SK-N-SH (cell line): ENCODE measurements around the gene FZD7. TPM values are rescaled to one million over a fixed set of nuclear protein-coding genes. Genes with fewer than 3 reads are reported as not detected.

Experiments
- CTCF ChIA-PET: fragments of 300-600, 350-600 bp; formaldehyde crosslinking; extraction: SDS; loops from one replicate; lab custom pipeline; 2021; lab: Yijun Ruan, JAX
- POLR2A ChIA-PET: fragments of 350-600 bp; sonication (Branson Sonifier 250); formaldehyde crosslinking; extraction: SDS; loops from one replicate; lab custom pipeline; 2020; ENCODE audit warnings: antibody characterized with exemption, inconsistent platforms; lab: Yijun Ruan, JAX
- DNase-seq: peaks from one replicate; pipeline ENCODE4 v3.0.0; 2012
- H2AFZ ChIP-seq: fragments of 200-600 bp; sonication (generic); 2 replicates; pipeline ENCODE4 v1.8.1; 2016; ENCODE audit warnings: antibody characterized with exemption, mild to moderate bottlenecking, low read depth
- H3F3A ChIP-seq: fragments of 200-600 bp; sonication (generic); replicated peaks from 2 replicates; pipeline ENCODE3; 2016; ENCODE audit warnings: antibody characterized with exemption, mild to moderate bottlenecking; ENCODE audit not compliant: insufficient read depth
- H3K27ac ChIP-seq, 2 experiments: fragments of 200-500 bp in 1 of 2; fragments of 200-600 bp in 1 of 2; sonication (Bioruptor generic) in 1 of 2; sonication (generic), shearing (Covaris generic) in 1 of 2; 2 replicates each; pipeline versions ENCODE4 v1.5.1 to v1.6.1; 2014 to 2016; ENCODE audit warnings: low read depth in 2 of 2, inconsistent platforms in 1 of 2, low read length in 1 of 2, mild to moderate bottlenecking in 1 of 2, mixed read lengths in 1 of 2
- H3K27me3 ChIP-seq: fragments of 200-600 bp; sonication (generic), shearing (Covaris generic); 2 replicates; pipeline ENCODE4 v1.6.1; 2016; ENCODE audit warnings: mixed run types; ENCODE audit not compliant: insufficient read depth
- H3K36me3 ChIP-seq, 2 experiments: fragments of 200-500 bp in 1 of 2; fragments of 200-600 bp in 1 of 2; sonication (Bioruptor generic) in 1 of 2; sonication (generic) in 1 of 2; replicated peaks in 1 of 2; 2 replicates each; pipeline versions ENCODE3 to v1.5.1; 2014 to 2016; ENCODE audit warnings: low read length in 1 of 2, mild to moderate bottlenecking in 1 of 2; ENCODE audit not compliant: insufficient read depth in 2 of 2, control insufficient read depth in 1 of 2
- H3K4me1 ChIP-seq, 2 experiments: fragments of 200-500 bp in 1 of 2; fragments of 200-600 bp in 1 of 2; sonication (Bioruptor generic) in 1 of 2; sonication (generic), shearing (Covaris generic) in 1 of 2; 2 replicates each; pipeline versions ENCODE4 v1.5.1 to v1.6.1; 2014 to 2016; ENCODE audit warnings: low read depth in 1 of 2, low read length in 1 of 2, mixed run types in 1 of 2; ENCODE audit not compliant: insufficient read depth in 2 of 2, control insufficient read depth in 1 of 2
- H3K4me2 ChIP-seq: fragments of 200-600 bp; sonication (generic), shearing (Covaris generic); 2 replicates; pipeline ENCODE4 v1.6.1; 2017; ENCODE audit warnings: mixed run types
- H3K4me3 ChIP-seq, 2 experiments: fragments of 200-500 bp in 1 of 2; fragments of 200-600 bp in 1 of 2; sonication (Bioruptor generic) in 1 of 2; sonication (generic), shearing (Covaris generic) in 1 of 2; 2 replicates each; pipeline versions ENCODE4 v1.5.1 to v1.8.1; 2014 to 2016; ENCODE audit warnings: low read depth in 2 of 2, inconsistent platforms in 1 of 2, low read length in 1 of 2, mild to moderate bottlenecking in 1 of 2, mixed read lengths in 1 of 2, moderate library complexity in 1 of 2
- H3K79me2 ChIP-seq: fragments of 200-600 bp; sonication (generic); 2 replicates; pipeline ENCODE4 v1.8.1; 2017; ENCODE audit warnings: mild to moderate bottlenecking; ENCODE audit not compliant: insufficient read depth
- H3K9ac ChIP-seq: fragments of 200-600 bp; sonication (generic); 2 replicates; pipeline ENCODE4 v1.6.1; 2017; ENCODE audit warnings: mixed run types
- H3K9me2 ChIP-seq: fragments of 200-600 bp; sonication (generic); 2 replicates; pipeline ENCODE4 v1.6.1; 2017; ENCODE audit warnings: mixed run types
- H3K9me3 ChIP-seq: fragments of 200-600 bp; sonication (generic); 2 replicates; pipeline ENCODE4 v1.6.1; 2017; ENCODE audit warnings: mixed run types, mild to moderate bottlenecking, moderate library complexity
- H4K20me1 ChIP-seq: fragments of 200-600 bp; sonication (generic); 2 replicates; pipeline ENCODE4 v1.6.1; 2017; ENCODE audit warnings: mild to moderate bottlenecking, mixed run types; ENCODE audit not compliant: insufficient read depth
- EP300 ChIP-seq, 2 experiments: IDR thresholded peaks; 2 replicates each; pipeline versions ENCODE4 v1.4.0 to v1.6.1; 2012; ENCODE audit warnings: borderline replicate concordance in 1 of 2, low read depth in 1 of 2, low read length in 1 of 2
- EZH2phosphoT487 ChIP-seq: fragments of 200-600 bp; sonication (generic); IDR thresholded peaks from 2 replicates; pipeline ENCODE4 v1.6.1; 2017; ENCODE audit warnings: low read depth, mixed run types, mild to moderate bottlenecking, antibody characterized with exemption, moderate library complexity, borderline replicate concordance
- FOXJ3 ChIP-seq: sonication (generic); formaldehyde crosslinking; IDR thresholded peaks from 2 replicates; pipeline ENCODE4 v1.5.1; 2020; ENCODE audit warnings: mild to moderate bottlenecking, missing genetic modification reagents
- FOXM1 ChIP-seq: IDR thresholded peaks from 2 replicates; pipeline ENCODE4 v1.4.0; 2012; ENCODE audit warnings: low read depth, mild to moderate bottlenecking
- MAX ChIP-seq: IDR thresholded peaks from 2 replicates; pipeline ENCODE4 v1.4.0; 2012; ENCODE audit warnings: low read depth
- NRF1 ChIP-seq: IDR thresholded peaks from 2 replicates; pipeline ENCODE4 v1.6.1; 2012; ENCODE audit warnings: low read depth, mild to moderate bottlenecking, low read length
- RAD21 ChIP-seq: IDR thresholded peaks from 2 replicates; pipeline ENCODE4 v1.6.1; 2012; ENCODE audit warnings: mild to moderate bottlenecking, low read length
- RXRA ChIP-seq: IDR thresholded peaks from 2 replicates; pipeline ENCODE4 v1.4.0; 2012; ENCODE audit warnings: low read depth, mild to moderate bottlenecking, borderline replicate concordance
- SMC3 ChIP-seq: IDR thresholded peaks from 2 replicates; pipeline ENCODE4 v1.6.1; 2012; ENCODE audit warnings: low read depth, low read length, improper control_type of control experiment
- YY1 ChIP-seq: IDR thresholded peaks from 2 replicates; pipeline ENCODE4 v1.4.0; 2012; ENCODE audit warnings: low read depth, mild to moderate bottlenecking
- WGBS: methylation state at CpG from one replicate; pipeline ENCODE4 v1.1.6; 2017; ENCODE audit warnings: low lambda C conversion rate; 5-methylcytosine and 5-hydroxymethylcytosine counted together
- polyA plus RNA-seq, 3 experiments: library from polyadenylated mRNA; depleted of rRNA; stranded (reverse); fragments of >200 nt; gene quantifications; 2 replicates each; pipeline ENCODE4 v1.2.3, GENCODE V29; 2012
- TF ChIP-seq, protein P1 (sequence below): IDR thresholded peaks from 2 replicates; pipeline ENCODE4; 2012
- TF ChIP-seq, protein P2 (sequence below): fragments of 150-350 bp; IDR thresholded peaks from 2 replicates; pipeline ENCODE4 v1.6.1; 2016; ENCODE audit warnings: mild to moderate bottlenecking, low read depth, low read length
- TF ChIP-seq, protein P3 (sequence below): IDR thresholded peaks from 2 replicates; pipeline ENCODE4 v1.4.0; 2012; ENCODE audit warnings: low read depth, borderline replicate concordance
- TF ChIP-seq, protein P4 (sequence below): fragments of 150-350 bp; IDR thresholded peaks from 2 replicates; pipeline ENCODE4 v1.6.1; 2017; ENCODE audit warnings: antibody characterized with exemption, low read length, low read depth, borderline replicate concordance

FZD7 gene
- polyA plus RNA-seq, 1 of the 3 experiments (the other 2 are of a cell fraction): 19.7 TPM

DNA sequence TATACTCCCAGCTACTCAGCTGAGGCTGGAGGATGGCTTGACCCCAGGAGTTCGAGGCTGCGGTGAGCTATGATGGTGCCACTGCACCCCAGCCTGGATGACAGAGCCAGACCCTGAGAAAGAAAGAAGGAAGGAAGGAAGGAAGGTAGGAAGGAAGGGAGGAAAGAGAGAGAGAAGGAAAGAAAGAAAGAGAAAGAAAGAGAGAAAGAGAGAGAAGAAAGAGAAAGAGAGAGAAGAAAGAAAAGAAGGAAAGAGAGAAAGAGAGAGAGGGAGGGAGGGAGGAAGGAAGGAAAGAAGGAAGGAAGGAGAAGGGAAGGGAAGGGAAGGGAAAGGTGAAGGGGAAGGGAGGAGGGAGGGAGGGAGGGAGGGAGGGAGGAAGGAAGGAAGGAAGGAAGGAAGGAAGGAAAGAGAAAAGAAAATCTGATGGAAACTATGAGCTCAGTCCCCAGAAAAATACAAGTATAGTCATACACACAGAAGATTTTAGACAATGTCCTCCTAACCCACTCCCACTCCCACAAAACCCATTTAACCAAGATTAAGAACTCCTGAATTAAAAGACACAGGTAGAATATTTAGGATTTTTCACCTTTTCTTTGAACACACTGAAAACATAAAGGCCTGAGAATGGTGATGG, 15.6 kb downstream of the FZD7 start:
- no peaks in the 10 kb centered on the region for H3K79me2 ChIP-seq
- no peak overlapping the region for H3K4me3 ChIP-seq
- no peak overlapping the region for H2AFZ ChIP-seq
- 100% methylated on average over 2 of the region's 2 CpGs for WGBS
- H3F3A ChIP-seq: peaks cover 3% of the 10 kb centered on the region
- no peak overlapping the region for H3K9ac ChIP-seq
- no peaks in the 10 kb centered on the region for H4K20me1 ChIP-seq
- H3K4me1 ChIP-seq: peaks cover 7 to 28% of the 10 kb centered on the region in 2 experiments
- H3K9me2 ChIP-seq: no peaks in the 10 kb centered on the region
- DNase-seq: no peak
- CTCF ChIA-PET: interaction anchor here (1.5 kb wide), 1 partner anchor 237 kb away, joined by 3 read pairs; no protein-coding TSS in a partner anchor
- POLR2A ChIA-PET: no interaction called here
- no peaks in the 10 kb centered on the region for H3K36me3 ChIP-seq
- no peaks in the 10 kb centered on the region for H3K9me3 ChIP-seq
- no peak overlapping the region for H3K4me2 ChIP-seq
- TF ChIP-seq RAD21: no peak
- no peak for TF ChIP-seq SMC3
- no peaks in the 10 kb centered on the region for H3K27me3 ChIP-seq
- no peak overlapping the region; a peak in 1 of 4 replicates for H3K27ac ChIP-seq

DNA sequence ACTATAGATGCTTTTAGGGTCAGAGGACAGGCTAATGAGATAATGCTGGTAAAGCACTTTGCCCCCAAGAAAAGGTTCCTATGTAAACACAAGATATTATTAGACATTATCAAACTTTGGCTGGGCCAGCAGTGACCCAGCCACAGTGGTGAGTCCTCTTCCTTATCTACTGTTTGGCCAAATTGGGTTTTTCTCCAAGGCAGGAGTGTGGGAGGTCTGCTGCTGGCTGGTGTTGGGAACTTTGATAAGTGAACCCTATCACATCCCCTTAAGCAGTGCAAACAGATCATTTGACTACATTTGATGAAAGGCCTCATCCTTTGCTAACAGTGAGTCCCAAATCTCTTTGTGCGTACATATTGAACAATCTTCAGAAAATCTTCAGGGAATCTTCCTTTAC, 16.2 kb downstream of the FZD7 start:
- H3K4me1 ChIP-seq: peaks cover 7 to 30% of the 10 kb centered on the region in 2 experiments
- no peak overlapping the region for H2AFZ ChIP-seq
- no peak overlapping the region for H3K4me3 ChIP-seq
- H4K20me1 ChIP-seq: no peaks in the 10 kb centered on the region
- no peak overlapping the region for H3K9ac ChIP-seq
- no peaks in the 10 kb centered on the region for H3K9me3 ChIP-seq
- no peaks in the 10 kb centered on the region for H3K36me3 ChIP-seq
- WGBS: 100% methylated on average over 1 of the region's 1 CpG
- CTCF ChIA-PET: interaction anchor here (1.5 kb wide), 1 partner anchor 237 kb away, joined by 3 read pairs; no protein-coding TSS in a partner anchor
- peaks cover 3% of the 10 kb centered on the region for H3F3A ChIP-seq
- no peaks in the 10 kb centered on the region for H3K9me2 ChIP-seq
- H3K4me2 ChIP-seq: no peak overlapping the region
- no peak overlapping the region; a peak in 1 of 4 replicates for H3K27ac ChIP-seq
- POLR2A ChIA-PET: no interaction called here
- no peaks in the 10 kb centered on the region for H3K27me3 ChIP-seq
- no peaks in the 10 kb centered on the region for H3K79me2 ChIP-seq
- no peak for DNase-seq
- TF ChIP-seq EP300 (IDR thresholded peaks at IDR 0.05; ENCODE audit: borderline replicate concordance in 1 of 2, low read depth in 1 of 2, low read length in 1 of 2) (0 out of 4 replicates have a peak, but pooled peaks of 1 of the 2 experiments have one; percentile 12), RXRA (no peak), FOXM1 (no peak), MAX (no peak), RAD21 (no peak)

- Histone ChIP-seq H3K4me2 (no peak overlapping the region), H3K27me3 (no peaks in the 10 kb centered on the region), H3K9ac (no peak overlapping the region), H2AFZ (no peak overlapping the region), H3K36me3 (no peaks in the 10 kb centered on the region), H3K4me1 (peaks cover 7 to 30% of the 10 kb centered on the region in 2 experiments), H3K9me3 (no peaks in the 10 kb centered on the region), H3F3A (peaks cover under 1% of the 10 kb centered on the region), H4K20me1 (no peaks in the 10 kb centered on the region), H3K9me2 (no peaks in the 10 kb centered on the region), H3K79me2 (no peaks in the 10 kb centered on the region), H3K4me3 (no peak overlapping the region), H3K27ac (no peak overlapping the region)
- CTCF ChIA-PET: interaction anchor here (0.8 kb wide), 1 partner anchor 20 kb away, joined by 3 read pairs; no protein-coding TSS in a partner anchor
- POLR2A ChIA-PET: no interaction called here
- no peak for DNase-seq
- TF ChIP-seq YY1 (no peak), MAX (no peak), RAD21 (no peak), EZH2phosphoT487 (no peak), NRF1 (no peak), FOXJ3 (CRISPR knock-in tag) (no peak)
- TF ChIP-seq, protein P1, sequence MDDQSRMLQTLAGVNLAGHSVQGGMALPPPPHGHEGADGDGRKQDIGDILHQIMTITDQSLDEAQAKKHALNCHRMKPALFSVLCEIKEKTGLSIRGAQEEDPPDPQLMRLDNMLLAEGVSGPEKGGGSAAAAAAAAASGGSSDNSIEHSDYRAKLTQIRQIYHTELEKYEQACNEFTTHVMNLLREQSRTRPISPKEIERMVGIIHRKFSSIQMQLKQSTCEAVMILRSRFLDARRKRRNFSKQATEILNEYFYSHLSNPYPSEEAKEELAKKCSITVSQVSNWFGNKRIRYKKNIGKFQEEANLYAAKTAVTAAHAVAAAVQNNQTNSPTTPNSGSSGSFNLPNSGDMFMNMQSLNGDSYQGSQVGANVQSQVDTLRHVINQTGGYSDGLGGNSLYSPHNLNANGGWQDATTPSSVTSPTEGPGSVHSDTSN: no peak
- TF ChIP-seq, protein P2, sequence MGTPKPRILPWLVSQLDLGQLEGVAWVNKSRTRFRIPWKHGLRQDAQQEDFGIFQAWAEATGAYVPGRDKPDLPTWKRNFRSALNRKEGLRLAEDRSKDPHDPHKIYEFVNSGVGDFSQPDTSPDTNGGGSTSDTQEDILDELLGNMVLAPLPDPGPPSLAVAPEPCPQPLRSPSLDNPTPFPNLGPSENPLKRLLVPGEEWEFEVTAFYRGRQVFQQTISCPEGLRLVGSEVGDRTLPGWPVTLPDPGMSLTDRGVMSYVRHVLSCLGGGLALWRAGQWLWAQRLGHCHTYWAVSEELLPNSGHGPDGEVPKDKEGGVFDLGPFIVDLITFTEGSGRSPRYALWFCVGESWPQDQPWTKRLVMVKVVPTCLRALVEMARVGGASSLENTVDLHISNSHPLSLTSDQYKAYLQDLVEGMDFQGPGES: no peak
- TF ChIP-seq, protein P3, sequence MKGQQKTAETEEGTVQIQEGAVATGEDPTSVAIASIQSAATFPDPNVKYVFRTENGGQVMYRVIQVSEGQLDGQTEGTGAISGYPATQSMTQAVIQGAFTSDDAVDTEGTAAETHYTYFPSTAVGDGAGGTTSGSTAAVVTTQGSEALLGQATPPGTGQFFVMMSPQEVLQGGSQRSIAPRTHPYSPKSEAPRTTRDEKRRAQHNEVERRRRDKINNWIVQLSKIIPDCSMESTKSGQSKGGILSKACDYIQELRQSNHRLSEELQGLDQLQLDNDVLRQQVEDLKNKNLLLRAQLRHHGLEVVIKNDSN: no peak
- TF ChIP-seq, protein P4, sequence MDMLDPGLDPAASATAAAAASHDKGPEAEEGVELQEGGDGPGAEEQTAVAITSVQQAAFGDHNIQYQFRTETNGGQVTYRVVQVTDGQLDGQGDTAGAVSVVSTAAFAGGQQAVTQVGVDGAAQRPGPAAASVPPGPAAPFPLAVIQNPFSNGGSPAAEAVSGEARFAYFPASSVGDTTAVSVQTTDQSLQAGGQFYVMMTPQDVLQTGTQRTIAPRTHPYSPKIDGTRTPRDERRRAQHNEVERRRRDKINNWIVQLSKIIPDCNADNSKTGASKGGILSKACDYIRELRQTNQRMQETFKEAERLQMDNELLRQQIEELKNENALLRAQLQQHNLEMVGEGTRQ: no peak
Observed at GRCh38 chr2:202050652-202051051, 17.0 kb downstream of the FZD7 start.
